Neuron (in vitro differentiated cells): Measurements from ENCODE around the gene NXPE4.
"Not testable (repeated sequence)": the region's sequence is repeated elsewhere in the genome, so short reads cannot be mapped to it uniquely, and the experiment has no call there.

Experiments used
- H2AFZ ChIP-seq: one replicate; pipeline ENCODE4 v1.6.1; 2013; ENCODE audit warnings: low read depth, mild to moderate bottlenecking, inconsistent platforms, low read length, moderate library complexity
- H3K27me3 ChIP-seq: one replicate; pipeline ENCODE4 v1.6.1; 2013; ENCODE audit warnings: low read length; ENCODE audit not compliant: insufficient read depth
- H3K36me3 ChIP-seq: one replicate; pipeline ENCODE4 v1.6.1; 2013; ENCODE audit warnings: low read length; ENCODE audit not compliant: insufficient read depth
- H3K4me1 ChIP-seq: one replicate; pipeline ENCODE4 v1.6.1; 2013; ENCODE audit warnings: low read length; ENCODE audit not compliant: insufficient read depth
- H3K4me3 ChIP-seq: 2 replicates; pipeline ENCODE4 v1.5.1; 2013; ENCODE audit warnings: mild to moderate bottlenecking, low read length, moderate library complexity
- H3K9me3 ChIP-seq: one replicate; pipeline ENCODE4 v1.6.1; 2013; ENCODE audit warnings: low read length

The NXPE4 gene

DNA sequence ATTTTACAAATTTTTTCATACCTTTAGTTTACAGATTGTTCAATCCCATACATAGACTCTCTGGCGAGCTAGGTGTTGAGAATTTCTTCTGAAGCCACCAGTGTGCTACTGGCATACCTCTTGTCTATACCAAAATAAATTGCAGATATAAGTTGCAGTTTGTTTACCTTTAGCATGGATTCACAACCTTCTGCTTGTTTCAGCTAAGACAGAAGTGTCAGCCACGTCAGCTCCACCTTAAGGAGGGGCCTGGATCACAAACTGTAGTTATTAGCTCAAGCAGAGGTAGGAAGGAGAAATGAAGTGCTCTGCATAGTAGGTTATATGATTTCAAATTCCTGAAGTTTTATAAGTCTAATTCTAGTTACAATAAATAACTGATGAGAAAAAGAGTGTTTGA is at the start of gene NXPE4:
NXPE4 (minus strand) TSS at position 216 of the 400 bp plus-strand sequence. CDS start 1,027 bp downstream, outside the sequence.
- no peaks in the 10 kb centered on the region for H3K4me1 ChIP-seq
- H3K4me3 ChIP-seq = no peak within 1 kb of the TSS
- H3K27me3 ChIP-seq = no peaks in the 10 kb centered on the region
- no peaks in the 10 kb centered on the region for H3K36me3 ChIP-seq
- H3K9me3 ChIP-seq = no peaks in the 10 kb centered on the region
- no peak within 1 kb of the TSS for H2AFZ ChIP-seq

DNA sequence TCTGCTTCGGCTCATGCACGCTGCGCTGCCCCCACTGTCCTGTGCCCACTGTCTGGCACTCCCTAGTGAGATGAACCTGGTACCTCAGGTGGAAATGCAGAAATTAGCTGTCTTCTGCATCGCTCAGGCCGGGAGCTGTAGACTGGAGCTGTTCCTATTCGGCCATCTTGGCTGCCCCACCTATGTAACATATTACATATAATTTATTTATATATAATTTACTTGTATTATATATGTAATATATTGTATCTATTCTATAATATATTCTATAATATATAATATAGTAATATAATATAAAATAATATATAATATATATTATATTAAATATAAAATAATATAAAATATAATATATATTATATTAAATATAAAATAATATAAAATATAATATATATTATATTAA is 43.9 kb upstream of the NXPE4 start:
- H2AFZ ChIP-seq, H3K36me3 ChIP-seq, H3K4me3 ChIP-seq, H3K9me3 ChIP-seq, H3K4me1 ChIP-seq, H3K27me3 ChIP-seq: not testable (repeated sequence)

DNA sequence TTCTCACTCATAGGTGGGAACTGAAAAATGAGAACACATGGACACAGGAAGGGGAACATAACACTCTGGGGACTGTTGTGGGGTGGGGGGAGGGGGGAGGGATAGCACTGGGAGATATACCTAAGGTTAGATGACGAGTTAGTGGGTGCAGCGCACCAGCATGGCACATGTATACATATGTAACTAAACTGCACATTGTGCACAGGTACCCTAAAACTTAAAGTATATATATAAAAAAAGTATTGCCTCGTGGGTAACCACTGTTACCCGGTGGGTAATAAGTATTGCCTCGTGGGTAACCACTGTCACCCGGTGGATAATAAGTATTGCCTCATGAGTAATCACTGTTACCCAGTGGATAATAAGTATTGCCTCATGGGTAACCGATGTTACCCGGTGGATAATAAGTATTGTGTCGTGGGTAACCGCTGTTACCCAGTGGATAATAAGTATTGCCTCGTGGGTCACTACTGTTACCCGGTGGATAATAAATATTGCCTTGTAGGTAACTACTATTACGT is 35.9 kb upstream of the NXPE4 start:
- not testable (repeated sequence) for H3K9me3 ChIP-seq, H3K4me3 ChIP-seq, H3K36me3 ChIP-seq, H3K27me3 ChIP-seq, H3K4me1 ChIP-seq, H2AFZ ChIP-seq

DNA sequence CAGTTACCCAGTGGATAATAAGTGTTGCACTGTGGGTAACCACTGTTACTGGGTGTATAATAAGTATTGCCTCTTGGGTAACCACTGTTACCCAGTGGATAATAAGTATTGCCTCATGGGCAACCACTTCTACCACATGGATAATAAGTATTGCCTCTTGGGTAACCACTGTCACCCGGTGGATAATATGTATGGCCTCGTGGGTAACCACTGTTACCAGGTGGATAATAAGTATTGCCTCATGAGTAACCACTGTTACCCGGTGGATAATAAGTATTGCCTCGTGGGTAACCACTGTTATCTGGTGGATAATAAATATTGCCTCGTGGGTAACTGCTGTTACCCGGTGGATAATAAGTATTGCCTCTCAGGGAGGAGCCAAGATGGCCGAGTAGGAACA is 29.7 kb upstream of the NXPE4 start:
- no peaks in the 10 kb centered on the region for H3K9me3 ChIP-seq
- H3K36me3 ChIP-seq = no peaks in the 10 kb centered on the region
- H3K27me3 ChIP-seq = no peaks in the 10 kb centered on the region
- no peak overlapping the region for H2AFZ ChIP-seq
- H3K4me3 ChIP-seq = no peak overlapping the region
- no peaks in the 10 kb centered on the region for H3K4me1 ChIP-seq

DNA sequence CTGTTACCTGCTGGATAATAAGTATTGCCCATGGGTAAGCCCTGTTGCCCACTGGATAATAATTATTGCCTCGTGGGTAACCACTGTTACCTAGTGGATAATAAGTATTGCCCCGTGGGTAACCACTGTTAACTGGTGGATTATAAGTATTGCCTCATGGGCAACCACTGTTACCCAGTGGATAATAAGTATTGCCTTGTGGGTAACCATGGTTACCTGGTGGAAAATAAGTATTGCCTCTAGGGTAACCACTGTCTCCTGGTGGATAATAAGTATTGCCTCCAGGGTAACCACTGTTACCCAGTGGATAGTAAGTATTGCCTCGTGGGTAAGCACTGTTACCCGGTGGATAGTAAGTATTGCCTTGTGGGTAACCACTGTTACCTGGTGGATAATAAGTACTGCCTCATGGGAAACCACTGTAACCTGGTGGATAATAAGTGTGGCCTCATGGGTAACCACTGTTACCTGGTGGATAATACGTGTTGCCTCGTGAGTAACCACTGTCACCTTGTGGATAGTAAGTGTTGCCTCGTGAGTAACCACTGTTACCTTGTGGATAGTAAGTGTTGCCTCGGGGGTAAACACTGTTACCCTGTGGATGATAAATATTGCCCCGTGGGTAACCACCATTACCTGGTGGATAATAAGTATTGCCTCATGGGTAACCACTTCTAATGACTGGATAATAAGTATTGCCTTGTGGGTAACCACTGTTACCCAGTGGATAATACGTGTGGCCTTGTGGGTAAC is 29.0 kb upstream of the NXPE4 start:
- Histone ChIP-seq H3K4me1 (no peaks in the 10 kb centered on the region), H3K27me3 (no peaks in the 10 kb centered on the region), H2AFZ (no peak overlapping the region), H3K36me3 (no peaks in the 10 kb centered on the region), H3K4me3 (no peak overlapping the region), H3K9me3 (no peaks in the 10 kb centered on the region)

DNA sequence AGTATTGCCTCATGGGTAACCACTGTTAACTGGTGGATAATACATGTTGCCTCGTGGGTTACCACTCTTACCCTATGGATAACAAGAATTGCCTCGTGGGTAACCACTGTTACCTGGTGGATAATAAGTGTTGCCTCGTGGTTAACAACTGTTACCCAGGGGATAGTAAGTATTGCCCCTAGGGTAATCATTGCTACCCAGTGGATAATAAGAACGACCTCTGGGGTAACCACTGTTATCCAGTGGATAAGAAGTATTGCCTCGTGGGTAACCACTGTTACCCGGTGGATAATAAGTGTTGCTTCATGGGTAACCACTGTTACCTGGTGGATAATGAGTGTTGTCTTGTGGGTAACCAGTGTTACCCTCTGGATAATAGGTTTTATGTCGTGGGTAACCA is 28.1 kb upstream of the NXPE4 start:
- Histone ChIP-seq H3K27me3 (no peaks in the 10 kb centered on the region), H3K4me1 (no peaks in the 10 kb centered on the region), H2AFZ (no peak overlapping the region), H3K36me3 (no peaks in the 10 kb centered on the region), H3K4me3 (no peak overlapping the region), H3K9me3 (no peaks in the 10 kb centered on the region)

GRCh38 chr11:114622858-114623257 is 27.3 kb upstream of the NXPE4 start:
- H3K4me3 ChIP-seq = no peak overlapping the region
- H3K4me1 ChIP-seq = no peaks in the 10 kb centered on the region
- H3K9me3 ChIP-seq = no peaks in the 10 kb centered on the region
- no peaks in the 10 kb centered on the region for H3K27me3 ChIP-seq
- no peaks in the 10 kb centered on the region for H3K36me3 ChIP-seq
- H2AFZ ChIP-seq = no peak overlapping the region

DNA sequence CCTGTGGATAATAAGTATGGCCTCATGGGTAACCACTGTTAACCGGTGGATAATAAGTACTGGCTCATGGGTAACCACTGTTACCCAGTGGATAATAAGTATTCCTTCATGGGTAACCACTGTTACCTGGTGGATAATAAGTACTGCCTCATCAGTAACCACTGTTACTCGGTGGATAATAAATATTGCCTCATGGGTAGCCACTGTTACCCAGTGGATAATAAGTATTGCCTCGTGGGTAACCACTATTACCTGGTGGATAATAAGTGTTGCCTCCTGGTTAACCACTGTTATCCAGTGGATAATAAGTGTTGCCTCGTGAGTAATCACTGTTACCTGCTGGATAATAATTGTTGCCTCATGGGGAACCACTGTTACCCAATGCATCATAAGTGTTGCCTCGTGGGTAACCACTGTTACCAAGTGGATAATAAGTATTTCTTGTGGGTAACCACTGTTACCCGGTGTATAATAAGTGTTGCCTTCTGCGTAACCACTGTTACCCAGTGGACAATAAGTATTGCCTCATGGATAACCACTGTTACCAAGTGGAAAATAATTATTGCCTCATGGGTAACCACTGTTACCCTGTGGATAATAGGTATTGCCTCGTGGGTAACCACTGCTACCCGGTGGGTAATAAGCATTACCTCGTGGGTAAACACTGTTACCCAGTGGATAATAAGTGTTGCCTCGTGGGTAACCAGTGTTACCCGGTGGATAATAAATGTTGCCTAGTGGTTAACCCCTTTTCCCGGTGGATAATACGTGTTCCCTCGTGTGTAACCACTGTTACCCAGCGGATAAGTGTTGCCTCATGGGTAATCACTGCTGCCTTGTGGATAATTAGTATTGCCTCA is 26.6 kb upstream of the NXPE4 start:
- no peaks in the 10 kb centered on the region for H3K9me3 ChIP-seq

GRCh38 chr11:114621072-114621471 is 25.5 kb upstream of the NXPE4 start:
- Histone ChIP-seq H2AFZ (no peak overlapping the region), H3K9me3 (no peaks in the 10 kb centered on the region), H3K4me3 (no peak overlapping the region), H3K36me3 (no peaks in the 10 kb centered on the region), H3K27me3 (no peaks in the 10 kb centered on the region), H3K4me1 (no peaks in the 10 kb centered on the region)

More for the DNA sequence above, 26.6 kb upstream of the NXPE4 start:
- Histone ChIP-seq H3K4me3 (no peak overlapping the region), H3K36me3 (no peaks in the 10 kb centered on the region), H3K4me1 (no peaks in the 10 kb centered on the region), H3K27me3 (no peaks in the 10 kb centered on the region), H2AFZ (no peak overlapping the region)

DNA sequence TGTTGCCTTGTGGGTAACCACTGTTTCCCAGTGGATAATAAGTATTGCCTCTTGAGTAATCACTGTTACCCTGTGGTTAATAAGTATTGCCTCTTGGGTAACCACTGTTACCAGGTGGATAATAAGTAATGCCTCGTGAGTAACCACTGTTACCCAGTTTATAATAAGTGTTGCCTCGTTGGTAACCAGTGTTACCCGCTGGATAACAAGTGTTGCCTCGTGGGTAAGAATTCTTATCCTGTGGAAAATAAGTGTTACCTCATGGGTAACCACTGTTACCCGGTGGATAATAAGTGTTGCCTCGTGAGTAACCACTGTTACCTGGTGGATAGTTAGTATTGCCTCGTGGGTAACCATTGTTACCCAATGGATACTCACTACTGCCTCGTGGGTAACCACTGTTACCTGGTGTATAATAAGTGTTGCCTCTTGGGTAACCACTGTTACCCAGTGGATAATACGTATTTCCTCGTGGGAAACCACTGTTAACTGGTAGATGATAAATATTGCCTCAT is 24.1 kb upstream of the NXPE4 start:
- no peak overlapping the region for H3K4me3 ChIP-seq
- no peak overlapping the region for H2AFZ ChIP-seq
- H3K27me3 ChIP-seq = no peaks in the 10 kb centered on the region
- no peaks in the 10 kb centered on the region for H3K36me3 ChIP-seq
- no peaks in the 10 kb centered on the region for H3K9me3 ChIP-seq
- no peaks in the 10 kb centered on the region for H3K4me1 ChIP-seq

DNA sequence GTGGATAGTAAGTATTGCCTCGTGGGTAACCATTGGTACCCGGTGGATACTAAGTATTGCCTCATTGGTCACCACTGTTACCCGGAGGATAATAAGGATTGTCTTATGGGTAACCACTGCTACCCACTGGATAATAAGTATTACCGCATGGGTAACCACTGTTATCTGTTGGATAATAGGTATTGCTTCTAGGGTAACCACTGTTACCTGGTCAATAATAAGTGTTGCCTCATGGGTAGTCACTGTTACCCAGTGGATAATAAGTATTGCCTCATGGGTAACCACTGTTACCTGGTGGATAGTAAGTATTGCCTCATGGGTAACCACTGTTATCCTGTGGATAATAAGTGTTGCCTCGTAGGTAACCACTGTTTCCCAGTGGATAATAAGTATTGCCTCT is 22.6 kb upstream of the NXPE4 start:
- Histone ChIP-seq H3K36me3 (no peaks in the 10 kb centered on the region), H3K27me3 (no peaks in the 10 kb centered on the region), H3K4me3 (no peak overlapping the region), H2AFZ (no peak overlapping the region), H3K4me1 (no peaks in the 10 kb centered on the region), H3K9me3 (peaks cover 3% of the 10 kb centered on the region)

- Histone ChIP-seq H2AFZ (no peak overlapping the region), H3K27me3 (no peaks in the 10 kb centered on the region), H3K4me1 (no peaks in the 10 kb centered on the region), H3K9me3 (peaks cover 3% of the 10 kb centered on the region), H3K4me3 (no peak overlapping the region), H3K36me3 (no peaks in the 10 kb centered on the region)
Measured at GRCh38 chr11:114617157-114618124, 21.9 kb upstream of the NXPE4 start.
